Mesothelial cell of epicardium (in vitro differentiated cells): ENCODE data around the gene AGMO. TPM values are rescaled to one million over a fixed set of nuclear protein-coding genes. Genes with fewer than 3 reads are reported as not detected.

Source experiments
- DNase-seq, 2 experiments: peaks; one replicate each; pipeline ENCODE4 v3.0.0; 2021; ENCODE audit warnings: low spot score in 2 of 2; ENCODE audit not compliant: unreplicated experiment in 2 of 2
- H3K27ac Mint-ChIP-seq: 2 replicates; pipeline ENCODE4 v1.8.0; 2021; ENCODE audit warnings: mixed read lengths
- H3K27me3 Mint-ChIP-seq: 2 replicates; pipeline ENCODE4 v1.8.0; 2021; ENCODE audit warnings: low read depth, mixed read lengths
- H3K36me3 Mint-ChIP-seq: 2 replicates; pipeline ENCODE4 v1.8.0; 2021; ENCODE audit warnings: mixed read lengths
- H3K4me1 Mint-ChIP-seq: 2 replicates; pipeline ENCODE4 v1.8.0; 2021; ENCODE audit warnings: mixed read lengths
- H3K4me3 Mint-ChIP-seq: 2 replicates; pipeline ENCODE4 v1.8.0; 2021; ENCODE audit warnings: mild to moderate bottlenecking, moderate library complexity, mixed read lengths
- H3K9me3 Mint-ChIP-seq: 2 replicates; pipeline ENCODE4 v1.8.0; 2021; ENCODE audit warnings: mixed read lengths
- CTCF ChIP-seq: fragments of 200-600 bp; sonication (generic); IDR thresholded peaks from one replicate; pipeline ENCODE4 v1.5.0; 2021; ENCODE audit warnings: antibody characterized with exemption; ENCODE audit not compliant: unreplicated experiment
- total RNA-seq: library from RNA; stranded (reverse); gene quantifications from 3 replicates; pipeline ENCODE4 v1.2.1, GENCODE V29; 2021

AGMO gene
- total RNA-seq, 1 donor from 2014 or later = 1.0 TPM

- Mint-ChIP-seq H3K36me3 (no peaks in the 10 kb centered on the region), H3K4me1 (no peaks in the 10 kb centered on the region), H3K27ac (no peak overlapping the region), H3K27me3 (no peaks in the 10 kb centered on the region), H3K9me3 (peaks cover 51% of the 10 kb centered on the region), H3K4me3 (no peak overlapping the region)
- TF ChIP-seq CTCF = no peak
- no peak for DNase-seq
Observed at GRCh38 chr7:15257689-15258088, 304.1 kb downstream of the AGMO start.

DNA sequence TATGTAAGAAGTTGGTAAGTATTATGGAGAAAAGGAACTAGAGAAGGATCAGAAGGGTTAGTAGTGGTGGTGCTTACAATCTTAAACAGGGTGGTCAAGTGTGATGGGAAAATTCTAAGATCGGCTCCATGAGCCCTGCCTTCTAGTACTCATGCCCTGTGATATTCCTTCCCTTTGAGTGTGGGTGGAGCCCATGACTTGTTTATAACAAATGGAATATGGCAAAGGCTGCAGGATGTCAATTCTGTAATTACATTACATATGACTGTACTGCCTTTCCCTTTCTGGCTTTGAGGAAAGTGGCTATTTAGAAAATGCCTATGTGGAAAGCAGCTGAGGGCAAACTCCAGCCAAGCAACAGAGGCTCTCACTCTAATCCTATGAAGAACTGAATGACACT is 309.6 kb downstream of the AGMO start:
- Mint-ChIP-seq H3K9me3 (peaks cover 11% of the 10 kb centered on the region), H3K4me3 (no peak overlapping the region), H3K27me3 (no peaks in the 10 kb centered on the region), H3K27ac (no peak overlapping the region), H3K4me1 (no peaks in the 10 kb centered on the region), H3K36me3 (no peaks in the 10 kb centered on the region)
- no peak for DNase-seq
- no peak for TF ChIP-seq CTCF

DNA sequence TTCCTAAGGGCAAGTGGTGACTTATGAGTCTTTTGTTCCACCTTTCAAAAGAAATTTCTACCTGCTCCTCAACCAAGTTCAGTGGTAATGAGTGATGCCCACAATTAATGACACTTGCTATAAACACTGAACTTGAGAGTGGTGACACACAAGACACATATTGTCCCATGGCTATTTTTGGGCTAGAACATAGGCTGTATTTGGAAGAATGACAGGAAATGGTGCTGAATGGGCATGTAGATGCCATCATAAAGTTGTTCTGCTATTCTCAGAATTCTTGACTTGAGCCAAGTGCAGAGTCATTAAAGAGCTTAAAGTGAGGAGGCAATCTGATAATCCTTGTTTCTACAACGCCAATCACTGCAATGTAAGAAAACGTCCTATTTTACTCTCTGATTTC is 313.3 kb downstream of the AGMO start:
- DNase-seq = no peak
- Mint-ChIP-seq H3K4me3 (no peak overlapping the region), H3K27ac (no peak overlapping the region), H3K27me3 (no peaks in the 10 kb centered on the region), H3K9me3 (peaks cover under 1% of the 10 kb centered on the region), H3K36me3 (no peaks in the 10 kb centered on the region), H3K4me1 (no peaks in the 10 kb centered on the region)
- no peak for TF ChIP-seq CTCF

GRCh38 chr7:15245831-15246230 is 316.0 kb downstream of the AGMO start:
- no peak for TF ChIP-seq CTCF
- Mint-ChIP-seq H3K9me3 (no peaks in the 10 kb centered on the region), H3K27me3 (no peaks in the 10 kb centered on the region), H3K4me3 (no peak overlapping the region), H3K4me1 (no peaks in the 10 kb centered on the region), H3K27ac (no peak overlapping the region), H3K36me3 (no peaks in the 10 kb centered on the region)
- no peak for DNase-seq

- Mint-ChIP-seq H3K36me3 (no peaks in the 10 kb centered on the region), H3K4me3 (no peak overlapping the region), H3K4me1 (no peaks in the 10 kb centered on the region), H3K27ac (no peak overlapping the region), H3K9me3 (no peaks in the 10 kb centered on the region), H3K27me3 (no peaks in the 10 kb centered on the region)
- no peak for DNase-seq
- TF ChIP-seq CTCF = no peak
Observed at GRCh38 chr7:15239801-15240200, 322.0 kb downstream of the AGMO start.

- no peak overlapping the region for H3K27ac Mint-ChIP-seq
- H3K36me3 Mint-ChIP-seq = no peaks in the 10 kb centered on the region
- H3K4me3 Mint-ChIP-seq = no peak overlapping the region
- H3K4me1 Mint-ChIP-seq = no peaks in the 10 kb centered on the region
- DNase-seq = no peak
- TF ChIP-seq CTCF = no peak
- no peaks in the 10 kb centered on the region for H3K27me3 Mint-ChIP-seq
- H3K9me3 Mint-ChIP-seq = peaks cover 9% of the 10 kb centered on the region
Observed at GRCh38 chr7:15236952-15237351, 324.9 kb downstream of the AGMO start.
